GM19438 (cell line): ENCODE measurements around the gene TNC.

Source experiments
- ATAC-seq: cut with Tn5 transposase; IDR thresholded peaks from one replicate; pipeline ENCODE4 v1.9.1; 2021; ENCODE audit warnings: low read depth; ENCODE audit not compliant: unreplicated experiment

TNC gene

DNA sequence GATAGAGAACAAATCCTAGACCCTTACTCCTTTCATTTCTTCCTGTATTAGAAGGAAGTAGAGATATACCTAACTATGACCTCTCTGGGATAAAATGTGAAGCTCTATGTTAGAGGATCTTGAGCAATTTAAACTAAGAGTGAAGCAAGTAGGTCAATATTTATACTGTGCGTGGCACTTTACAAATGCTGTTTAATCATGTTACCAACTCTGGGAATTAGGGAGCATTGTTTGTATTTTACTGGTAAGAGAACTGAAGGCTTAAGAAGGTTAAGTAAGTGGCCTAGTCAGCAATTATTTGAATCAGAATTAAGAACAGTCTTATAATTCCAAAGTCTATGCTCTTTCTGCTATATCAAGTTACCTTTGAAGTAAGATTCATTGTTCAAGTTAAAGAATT is 12.0 kb downstream of the TNC start:
- ATAC-seq = no peak

- no peak for ATAC-seq
Measured at GRCh38 chr9:115104908-115105307, 13.0 kb downstream of the TNC start.

GRCh38 chr9:115103746-115104477 is 14.0 kb downstream of the TNC start:
- ATAC-seq = no peak

DNA sequence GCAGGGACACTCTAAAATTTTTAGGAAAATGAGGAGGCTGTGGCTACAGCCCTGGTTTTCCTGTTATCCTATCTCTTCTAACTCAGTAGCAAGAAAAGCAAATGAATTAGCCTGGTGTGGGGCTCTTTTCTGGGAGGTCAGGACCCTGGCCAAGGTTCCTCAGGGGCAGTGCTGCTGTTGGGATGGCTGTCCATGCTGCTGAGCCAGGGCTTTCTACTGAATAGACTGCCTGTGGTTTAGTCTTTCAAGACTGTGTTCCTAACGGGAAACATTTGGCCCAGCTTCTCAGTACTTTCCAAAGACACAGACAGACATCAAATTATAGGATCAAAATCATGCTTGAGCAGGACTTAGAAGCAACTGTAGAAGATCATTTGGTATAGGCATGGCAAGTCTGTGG is 18.1 kb downstream of the TNC start:
- no peak for ATAC-seq

GRCh38 chr9:115098226-115098965 is 19.6 kb downstream of the TNC start:
- ATAC-seq = no peak

DNA sequence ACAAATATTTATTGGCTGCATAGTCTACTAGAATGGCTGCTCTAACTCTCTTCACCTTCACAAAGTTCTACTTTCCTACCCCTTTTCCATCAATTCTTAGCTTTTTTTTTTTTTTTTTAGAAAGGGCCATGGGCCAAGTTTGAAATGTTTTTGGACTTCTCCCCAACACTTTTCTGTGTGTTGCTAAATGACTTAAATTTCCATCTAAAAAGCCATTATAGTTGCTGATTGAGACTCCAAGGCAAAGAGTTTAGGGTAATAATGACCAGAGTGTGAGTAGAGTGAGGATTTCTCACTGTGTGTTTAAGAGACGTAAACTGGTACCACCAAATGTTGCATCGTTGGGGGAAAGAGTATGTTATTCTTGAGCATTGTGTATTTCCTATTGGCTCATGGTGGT is 24.4 kb downstream of the TNC start:
- ATAC-seq = no peak

- ATAC-seq = no peak
Measured at GRCh38 chr9:115090486-115090885, 27.5 kb downstream of the TNC start.

DNA sequence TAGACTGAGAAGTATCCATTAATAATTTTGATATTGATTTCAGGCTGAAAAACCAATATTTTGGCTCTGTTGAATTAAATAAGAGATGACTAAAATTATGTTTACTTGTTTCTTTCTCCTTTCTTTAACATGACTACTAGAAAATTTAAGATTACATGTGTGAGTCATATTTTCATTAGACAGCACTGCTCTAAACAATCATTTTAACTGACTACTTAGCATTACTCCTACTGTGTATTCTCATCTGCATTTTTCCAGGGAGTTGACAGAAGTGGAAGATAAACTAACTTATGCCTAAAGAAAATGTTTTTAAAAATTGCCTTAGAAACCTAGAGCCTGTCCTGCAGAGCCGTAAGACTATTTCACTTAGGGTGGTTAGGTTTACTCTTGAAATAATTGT is 29.1 kb downstream of the TNC start:
- no peak for ATAC-seq

DNA sequence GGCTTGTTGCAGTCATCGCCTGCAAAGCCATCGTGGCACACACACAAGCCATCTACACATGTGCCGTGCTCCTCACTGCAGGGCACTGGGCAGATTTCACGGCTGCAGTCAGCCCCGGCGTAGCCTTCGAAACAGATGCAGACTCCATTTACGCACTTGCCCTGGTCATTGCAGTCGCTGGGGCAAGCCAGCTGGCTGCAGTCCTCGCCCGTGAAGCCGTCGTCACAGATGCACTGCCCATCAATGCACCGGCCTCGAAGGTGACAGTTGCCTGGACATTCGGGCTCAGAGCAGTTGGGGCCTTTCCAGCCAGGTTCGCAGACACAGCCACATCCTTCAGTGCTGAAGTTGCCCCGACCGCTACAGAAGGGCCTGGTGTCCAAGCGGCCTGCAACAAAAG is 31.1 kb downstream of the TNC start:
- ATAC-seq = no peak

DNA sequence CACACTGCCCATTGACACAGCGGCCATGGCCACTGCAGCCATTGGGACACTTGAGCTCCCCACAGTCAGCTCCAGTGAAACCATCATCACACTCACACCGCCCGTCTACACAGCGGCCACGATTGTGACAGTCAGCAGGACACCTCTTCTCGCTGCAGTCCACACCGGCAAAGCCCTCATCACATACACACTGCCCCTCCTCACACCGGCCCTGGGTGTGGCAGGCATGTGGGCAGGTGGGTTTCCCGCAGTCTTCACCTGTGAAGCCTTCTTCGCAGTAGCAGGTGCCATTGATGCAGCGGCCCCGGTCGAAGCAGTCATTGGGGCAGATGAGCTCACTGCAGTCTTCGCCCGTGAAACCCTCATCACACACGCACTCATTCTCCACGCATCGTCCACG is 31.5 kb downstream of the TNC start:
- ATAC-seq = no peak

DNA sequence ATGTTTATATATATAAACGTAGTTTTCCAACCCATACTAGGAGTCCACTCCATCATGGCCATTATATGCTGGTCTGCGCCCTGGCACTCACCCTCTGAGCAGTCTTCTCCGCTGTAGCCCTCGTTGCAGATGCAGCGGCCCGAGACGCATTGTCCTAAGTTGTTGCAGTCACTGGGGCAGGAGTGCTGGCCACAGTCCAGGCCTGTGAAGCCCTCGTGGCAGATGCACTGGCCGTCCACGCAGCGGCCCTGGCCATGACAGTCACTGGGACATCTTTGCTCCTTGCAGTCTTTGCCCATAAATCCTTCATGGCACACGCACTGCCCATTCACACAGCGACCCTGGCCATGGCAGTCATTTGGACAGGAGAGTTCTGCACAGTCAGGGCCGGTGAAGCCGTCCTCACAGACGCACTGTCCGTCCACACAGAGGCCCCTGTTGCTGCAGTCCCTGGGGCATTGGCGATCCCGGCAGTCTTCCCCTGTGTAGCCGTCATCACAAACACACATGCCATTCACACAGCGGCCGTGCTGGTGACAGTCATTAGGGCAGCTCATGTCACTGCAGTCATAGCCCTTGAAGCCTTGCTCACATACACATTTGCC is 32.1 kb downstream of the TNC start:
- no peak for ATAC-seq

GRCh38 chr9:115084709-115085108 is 33.2 kb downstream of the TNC start:
- ATAC-seq = no peak

- no peak for ATAC-seq
Measured at GRCh38 chr9:115084157-115084556, 33.8 kb downstream of the TNC start.

DNA sequence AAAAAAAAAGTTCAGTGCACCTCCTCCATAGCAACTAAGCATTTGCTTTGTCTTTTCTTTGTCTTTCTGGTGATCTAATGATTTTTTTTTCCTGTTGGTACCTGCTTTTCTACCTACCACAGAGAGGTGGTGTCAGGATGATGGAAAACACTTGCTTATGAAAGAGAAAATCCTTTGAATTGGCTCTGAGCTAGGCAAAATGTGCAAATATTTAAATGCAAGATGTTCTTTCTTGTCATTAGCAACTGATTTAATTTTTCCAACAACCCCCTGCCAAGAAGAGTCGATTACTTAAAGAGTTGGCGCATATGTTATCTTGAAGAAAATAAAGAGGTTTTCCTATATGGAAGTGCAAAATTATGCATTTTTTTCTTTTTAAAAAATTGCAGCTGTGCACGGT is 37.7 kb downstream of the TNC start:
- no peak for ATAC-seq

GRCh38 chr9:115079156-115079555 is 38.8 kb downstream of the TNC start:
- no peak for ATAC-seq

GRCh38 chr9:115073456-115073855 is 44.5 kb downstream of the TNC start:
- ATAC-seq = no peak

DNA sequence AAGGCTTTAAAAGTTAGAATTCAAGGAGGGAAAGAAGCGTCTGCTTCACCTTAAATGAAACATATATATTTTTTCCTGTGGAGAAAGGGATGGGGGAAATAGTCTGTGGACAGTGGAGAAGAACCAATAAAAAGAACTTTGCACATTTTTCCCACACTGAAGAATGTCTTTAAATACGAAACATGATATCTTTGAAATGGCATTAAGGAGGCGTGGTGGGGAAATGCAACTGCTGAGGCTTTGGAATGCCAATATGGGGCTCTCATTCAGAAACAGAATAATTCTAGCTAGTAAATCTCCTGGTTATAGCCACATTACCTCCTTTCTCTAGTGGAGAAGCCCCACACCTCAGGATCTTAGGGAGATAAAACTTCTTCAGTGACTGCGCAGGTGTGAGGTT is 46.8 kb downstream of the TNC start:
- ATAC-seq = no peak

GRCh38 chr9:115069771-115070170 is 48.2 kb downstream of the TNC start:
- ATAC-seq = no peak

- ATAC-seq = no peak
Measured at GRCh38 chr9:115069302-115069701, 48.7 kb downstream of the TNC start.

- ATAC-seq = no peak
Measured at GRCh38 chr9:115068031-115068430, 49.9 kb downstream of the TNC start.

DNA sequence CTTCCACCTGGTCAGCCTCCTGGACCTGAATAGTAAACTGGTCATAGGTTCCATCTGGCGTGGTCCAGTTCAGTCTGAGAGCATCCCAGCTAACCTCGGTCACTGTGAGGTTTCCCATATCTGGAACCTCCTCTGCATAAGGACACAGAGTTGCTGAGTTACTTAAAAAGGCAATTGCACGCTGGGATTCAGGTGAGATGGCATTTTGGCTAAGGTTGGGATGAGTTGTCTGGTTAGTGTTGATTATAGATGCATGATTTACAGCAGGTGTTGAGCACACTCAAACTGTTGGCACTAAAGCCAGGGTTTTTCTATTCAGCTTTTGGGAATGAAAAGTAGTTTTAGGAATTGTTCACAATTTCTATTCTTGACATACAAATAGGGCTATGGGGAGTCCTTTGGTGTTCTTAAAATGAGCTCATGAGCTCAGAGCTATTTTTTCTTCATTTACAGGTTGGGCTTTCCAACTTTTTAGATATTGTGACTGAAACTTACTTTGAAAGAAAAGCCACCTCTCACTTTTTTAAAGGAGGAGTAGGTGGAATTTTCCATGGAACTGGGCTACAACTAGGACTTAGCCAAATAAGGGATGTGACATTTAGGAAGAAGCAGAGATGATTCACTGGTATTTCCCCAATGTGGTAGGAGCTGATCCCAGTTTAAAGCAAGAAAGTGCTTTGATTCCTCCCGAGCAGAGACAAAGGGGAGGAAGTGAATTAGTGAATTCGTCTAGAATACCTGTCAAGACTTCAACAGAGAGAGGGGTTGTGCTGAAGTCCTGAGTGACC is 54.7 kb downstream of the TNC start:
- ATAC-seq = no peak
